ENCODE data around the gene LYRM2.

DNA sequence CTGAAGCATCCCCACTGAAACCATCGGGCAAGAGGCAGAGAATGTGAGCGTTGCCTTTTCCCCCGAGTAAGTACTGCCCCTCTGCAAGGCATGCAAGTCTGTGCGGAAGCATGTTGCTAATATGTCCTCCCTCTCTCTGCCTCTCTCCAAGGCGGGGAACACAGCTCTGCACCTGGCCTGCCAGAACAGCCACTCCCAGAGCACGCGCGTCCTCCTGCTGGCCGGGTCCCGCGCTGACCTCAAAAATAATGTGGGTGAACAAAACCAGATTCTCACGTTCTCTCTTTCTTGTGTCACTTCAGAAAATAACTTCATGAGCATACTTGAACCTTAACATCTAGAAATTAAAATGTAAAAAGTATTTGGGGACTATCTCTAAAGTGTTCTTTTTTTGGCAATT lies 26.4 kb downstream of the LYRM2 start:
- TF ChIP-seq, protein P1, sequence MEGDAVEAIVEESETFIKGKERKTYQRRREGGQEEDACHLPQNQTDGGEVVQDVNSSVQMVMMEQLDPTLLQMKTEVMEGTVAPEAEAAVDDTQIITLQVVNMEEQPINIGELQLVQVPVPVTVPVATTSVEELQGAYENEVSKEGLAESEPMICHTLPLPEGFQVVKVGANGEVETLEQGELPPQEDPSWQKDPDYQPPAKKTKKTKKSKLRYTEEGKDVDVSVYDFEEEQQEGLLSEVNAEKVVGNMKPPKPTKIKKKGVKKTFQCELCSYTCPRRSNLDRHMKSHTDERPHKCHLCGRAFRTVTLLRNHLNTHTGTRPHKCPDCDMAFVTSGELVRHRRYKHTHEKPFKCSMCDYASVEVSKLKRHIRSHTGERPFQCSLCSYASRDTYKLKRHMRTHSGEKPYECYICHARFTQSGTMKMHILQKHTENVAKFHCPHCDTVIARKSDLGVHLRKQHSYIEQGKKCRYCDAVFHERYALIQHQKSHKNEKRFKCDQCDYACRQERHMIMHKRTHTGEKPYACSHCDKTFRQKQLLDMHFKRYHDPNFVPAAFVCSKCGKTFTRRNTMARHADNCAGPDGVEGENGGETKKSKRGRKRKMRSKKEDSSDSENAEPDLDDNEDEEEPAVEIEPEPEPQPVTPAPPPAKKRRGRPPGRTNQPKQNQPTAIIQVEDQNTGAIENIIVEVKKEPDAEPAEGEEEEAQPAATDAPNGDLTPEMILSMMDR (IDR thresholded peaks at IDR 0.05; ENCODE audit: low read depth, low read length): no peak
- no peak for TF ChIP-seq EZH2phosphoT487 (IDR thresholded peaks at IDR 0.05; ENCODE audit: low read depth)
